ENCODE results near the gene ATXN7L1. TPM values are rescaled to one million over a fixed set of nuclear protein-coding genes. Genes with fewer than 3 reads are reported as not detected.

ATXN7L1 gene
- total RNA-seq, 1 donor from 2014 or later: 16.3 TPM

DNA sequence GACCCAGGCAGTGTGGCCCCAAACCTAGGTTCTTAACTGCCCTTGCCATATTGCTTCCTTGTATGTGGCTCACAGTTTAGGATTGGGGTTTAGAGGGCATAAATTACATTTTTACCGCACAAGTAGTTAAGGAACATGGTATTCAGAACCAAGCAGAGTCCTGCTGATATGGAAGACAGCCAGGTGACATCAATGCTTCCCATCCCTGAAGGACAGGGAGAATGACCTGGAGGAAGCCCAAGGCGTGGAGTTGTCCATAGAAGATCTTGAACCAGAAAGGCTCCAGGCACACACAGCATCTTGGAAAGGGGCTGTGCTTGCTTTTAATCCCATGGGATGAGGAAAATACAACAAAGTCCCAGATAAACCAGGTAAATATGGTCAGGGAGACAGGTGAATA, 48.3 kb downstream of the ATXN7L1 start:
- no peak for DNase-seq (ENCODE audit: low spot score)

DNA sequence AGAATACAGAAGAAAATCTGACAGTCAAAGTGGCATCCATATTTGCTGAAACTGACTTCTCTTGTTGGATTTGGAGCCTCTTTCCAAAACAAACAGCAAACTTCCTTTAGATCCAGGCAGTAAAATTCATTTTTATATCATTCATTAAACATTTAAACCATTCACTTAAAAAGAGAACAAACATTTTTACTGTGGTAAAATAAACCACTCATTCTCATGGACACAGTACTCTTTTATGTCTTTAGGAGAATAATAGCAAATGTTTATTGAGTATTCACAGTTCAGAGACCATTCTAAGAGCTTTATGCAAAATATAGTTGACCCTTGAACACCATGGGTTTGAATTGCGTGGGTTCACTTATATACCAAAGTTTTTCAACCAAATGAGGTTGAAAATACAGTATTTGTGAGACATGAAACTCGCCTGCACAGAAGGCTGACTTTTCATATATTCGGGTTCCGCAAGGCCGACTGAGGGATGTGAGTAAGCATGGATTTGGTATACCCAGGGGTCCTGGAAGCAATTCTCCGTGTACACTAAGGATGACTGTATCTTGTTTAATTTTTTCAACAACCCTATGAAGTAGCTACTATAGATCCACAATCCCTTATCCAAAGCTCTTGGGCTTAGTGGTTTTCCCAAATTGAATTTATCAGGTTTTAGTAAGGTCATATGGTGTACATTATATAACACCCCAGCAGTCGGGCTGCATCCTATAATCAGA, 49.1 kb downstream of the ATXN7L1 start:
- DNase-seq (ENCODE audit: low spot score): no peak

DNA sequence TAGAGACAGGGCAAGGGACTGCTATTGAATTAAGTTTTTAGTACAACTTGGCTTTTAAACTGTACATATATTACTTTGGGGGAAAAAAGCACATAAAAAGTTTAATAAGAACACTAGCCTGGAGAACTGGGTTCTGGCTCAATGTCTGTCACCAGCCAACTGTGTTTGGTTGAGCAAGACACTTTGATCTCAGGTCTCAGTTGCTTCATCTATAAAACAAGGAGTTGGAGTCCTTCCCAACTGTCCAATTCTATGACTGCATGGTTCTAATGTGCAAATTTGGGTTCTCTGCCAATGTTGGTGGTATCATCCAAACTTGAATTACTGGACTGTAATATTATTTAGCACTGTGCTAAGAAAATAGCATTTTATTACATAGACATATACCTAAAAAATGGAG, 50.3 kb downstream of the ATXN7L1 start:
- DNase-seq (ENCODE audit: low spot score): no peak

DNA sequence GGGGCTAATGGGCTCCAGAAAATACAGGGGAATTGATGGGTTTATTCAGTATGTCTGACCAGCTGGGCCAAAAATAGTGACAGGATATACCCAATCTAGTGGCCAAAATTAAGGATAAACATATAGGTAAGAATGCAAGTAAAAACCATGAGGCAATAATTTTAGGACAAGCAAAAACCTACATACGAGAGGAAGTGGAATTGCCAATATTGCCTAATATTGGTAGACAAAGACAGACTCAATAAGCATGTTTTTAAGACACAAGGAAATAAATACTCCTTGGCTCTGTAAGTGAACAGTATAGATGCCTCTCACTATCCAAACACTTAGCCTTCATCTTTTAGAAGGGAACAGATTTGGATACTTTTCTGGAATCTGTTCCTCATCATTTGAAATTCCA, 51.0 kb downstream of the ATXN7L1 start:
- DNase-seq (ENCODE audit: low spot score): no peak

DNA sequence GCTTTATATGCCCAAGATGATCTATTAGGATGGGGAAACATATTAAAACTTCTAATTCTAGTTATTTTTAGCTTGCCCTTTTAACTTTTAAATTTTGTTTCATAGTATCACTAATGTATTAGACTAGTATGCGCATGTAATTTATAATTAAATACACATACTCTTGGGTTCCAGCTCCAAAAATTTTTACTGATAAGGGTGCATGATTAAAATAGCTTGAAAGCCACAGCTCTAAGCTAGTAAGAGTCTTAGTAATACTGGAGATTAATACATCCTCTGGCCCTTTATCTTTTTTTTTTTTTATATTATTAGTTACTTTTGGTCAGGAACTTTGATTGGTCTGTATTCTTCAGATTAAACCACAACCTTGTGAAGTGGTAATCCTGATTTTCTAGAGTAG, 53.6 kb downstream of the ATXN7L1 start:
- DNase-seq (ENCODE audit: low spot score): no peak

DNA sequence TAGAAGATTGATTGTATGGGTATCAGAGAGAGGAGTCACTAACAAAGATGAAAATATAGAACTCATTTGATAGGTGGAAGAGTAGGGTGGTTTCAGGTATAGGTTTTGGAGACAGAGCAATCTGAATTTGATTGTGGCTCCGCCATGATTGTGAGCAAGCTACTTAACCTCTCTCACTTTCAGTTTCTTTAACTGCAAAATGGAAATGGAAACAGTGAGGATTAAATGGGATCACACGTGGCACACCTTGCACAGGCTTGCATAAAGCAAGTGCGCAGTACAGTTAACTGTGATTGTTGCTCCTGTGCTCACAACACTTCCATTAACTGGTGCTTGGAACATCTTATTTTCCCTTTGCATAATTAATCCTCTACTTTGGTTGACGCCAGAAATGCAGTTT, 54.9 kb downstream of the ATXN7L1 start:
- DNase-seq (ENCODE audit: low spot score): no peak

DNA sequence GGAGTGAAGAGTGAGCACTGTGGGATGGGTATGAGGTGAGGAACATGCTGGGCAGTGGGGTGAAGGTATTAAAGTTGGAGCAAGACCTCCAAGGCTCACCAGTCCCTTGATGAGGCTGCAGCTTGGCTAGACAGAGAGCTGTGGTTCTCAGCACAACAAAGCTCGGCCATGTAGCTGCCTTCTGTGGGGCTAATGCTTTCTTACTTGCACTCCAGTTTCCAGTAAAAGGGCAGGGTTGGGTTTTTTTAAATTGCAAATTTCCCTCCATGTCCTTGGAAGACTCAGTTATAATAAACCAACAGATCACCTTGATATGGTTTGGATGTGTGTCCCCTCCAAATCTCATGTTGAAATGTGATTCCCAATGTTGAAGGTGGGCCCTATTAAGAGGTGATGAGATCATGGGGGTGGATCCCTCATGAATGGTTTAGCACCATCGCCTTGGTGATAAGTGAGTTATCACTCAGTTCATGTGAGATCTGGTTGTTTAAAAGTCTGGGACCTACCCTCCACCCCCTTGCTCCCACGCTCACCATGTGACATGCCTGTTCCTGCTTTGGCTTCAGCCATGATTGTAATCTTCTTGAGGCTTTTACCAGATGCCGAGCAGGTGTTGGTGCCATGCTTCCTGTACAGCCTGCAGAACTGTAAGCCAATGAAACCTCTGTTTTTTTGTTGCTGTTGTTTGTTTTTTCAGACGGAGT, 55.9 kb downstream of the ATXN7L1 start:
- DNase-seq (ENCODE audit: low spot score): no peak

DNA sequence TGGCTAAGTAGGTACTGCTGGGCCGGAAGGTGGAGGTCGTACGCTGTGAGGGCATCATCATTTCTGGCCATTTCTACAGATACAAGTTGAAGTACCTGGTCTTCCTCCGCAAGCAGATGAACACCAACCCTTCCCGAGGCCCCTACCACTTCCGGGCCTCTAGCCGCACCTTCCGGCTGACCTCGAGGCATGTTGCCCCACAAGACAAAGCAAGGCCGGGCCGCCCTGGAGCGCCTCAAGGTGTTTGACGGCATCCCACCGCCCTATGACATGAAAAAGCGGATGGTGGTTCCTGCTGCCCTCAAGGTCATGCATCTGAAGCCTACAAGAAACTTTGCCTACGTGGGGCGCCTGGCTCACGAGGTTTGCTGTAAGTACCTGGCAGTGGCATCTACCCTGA, 56.8 kb downstream of the ATXN7L1 start:
- no peak for DNase-seq (ENCODE audit: low spot score)

DNA sequence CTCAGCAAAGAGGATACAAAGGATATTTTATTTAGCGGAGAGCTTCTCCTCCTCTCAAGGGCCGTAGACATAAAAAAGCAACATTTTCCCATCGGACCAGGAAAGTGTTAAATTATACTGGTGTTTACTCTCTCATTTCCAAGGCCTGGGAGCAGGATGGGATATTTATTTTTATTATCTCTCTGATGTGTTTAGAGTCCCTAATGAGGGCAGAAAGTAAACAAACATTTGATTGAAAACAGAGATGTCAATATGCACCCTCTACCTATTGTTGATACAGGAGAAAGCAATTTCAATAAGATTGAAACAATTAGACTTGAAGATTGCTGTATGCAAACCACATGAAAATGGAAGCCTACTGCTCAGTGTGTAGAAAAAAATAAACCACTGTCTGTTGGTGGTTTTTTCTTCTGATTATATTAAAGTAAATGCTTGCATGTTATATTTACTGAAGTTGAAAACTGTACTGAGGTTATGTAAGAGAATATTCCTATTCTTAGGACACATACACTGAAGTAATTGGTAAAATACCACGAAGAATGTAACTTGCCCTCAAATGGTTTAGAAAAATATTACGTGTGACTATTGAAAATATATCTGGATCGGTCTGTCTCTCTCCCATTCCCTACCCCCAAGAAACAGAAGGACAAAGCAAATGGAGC, 59.3 kb downstream of the ATXN7L1 start:
- no peak for DNase-seq (ENCODE audit: low spot score)

DNA sequence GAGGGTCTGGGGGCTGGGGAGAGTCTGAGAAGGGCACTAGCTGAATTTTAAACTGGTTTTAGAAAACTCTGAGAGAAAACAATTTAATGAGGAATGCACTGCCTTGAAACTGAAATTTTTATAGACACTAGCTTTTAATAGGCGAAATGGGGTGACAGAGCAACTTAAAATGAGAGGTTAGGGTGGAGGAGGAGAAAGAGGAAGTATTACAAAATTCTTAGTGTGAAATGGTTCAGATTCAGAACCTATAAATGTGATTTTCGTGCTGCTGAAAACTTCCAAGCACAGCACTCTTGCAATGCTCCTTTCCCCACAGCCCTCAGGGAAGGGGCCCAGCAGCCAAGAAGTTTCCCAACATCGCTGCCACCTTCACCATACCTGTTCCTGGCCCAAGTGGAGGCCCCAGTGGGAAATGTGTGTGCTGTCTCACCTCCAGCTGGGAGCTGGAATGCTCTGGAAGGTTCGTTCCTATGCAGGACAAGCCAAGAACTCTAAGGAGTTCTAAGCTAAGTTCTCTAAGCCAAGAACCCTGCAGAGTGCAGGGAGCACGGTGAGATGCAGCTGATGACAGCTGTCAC, 60.0 kb downstream of the ATXN7L1 start:
- no peak for DNase-seq (ENCODE audit: low spot score)

DNA sequence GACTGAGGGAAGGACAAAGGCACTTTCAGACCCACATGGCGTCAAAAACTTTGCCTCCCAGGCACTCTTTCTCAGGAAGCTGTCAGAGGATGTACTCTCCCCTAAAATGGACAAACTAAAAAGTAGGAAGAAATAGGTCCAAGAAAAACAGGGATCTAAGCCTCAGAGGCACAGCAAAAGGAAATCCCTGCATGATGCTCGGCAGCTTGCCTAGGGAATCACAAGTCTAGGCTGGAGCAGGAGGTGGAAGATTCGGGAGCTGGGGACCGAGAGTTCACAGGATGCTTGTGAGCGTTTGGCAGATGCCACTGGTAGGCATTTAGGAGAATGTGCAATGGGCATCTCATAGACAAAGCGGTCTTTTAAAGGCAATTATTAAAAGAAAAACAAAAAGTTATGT, 60.8 kb downstream of the ATXN7L1 start:
- no peak for DNase-seq (ENCODE audit: low spot score)

DNA sequence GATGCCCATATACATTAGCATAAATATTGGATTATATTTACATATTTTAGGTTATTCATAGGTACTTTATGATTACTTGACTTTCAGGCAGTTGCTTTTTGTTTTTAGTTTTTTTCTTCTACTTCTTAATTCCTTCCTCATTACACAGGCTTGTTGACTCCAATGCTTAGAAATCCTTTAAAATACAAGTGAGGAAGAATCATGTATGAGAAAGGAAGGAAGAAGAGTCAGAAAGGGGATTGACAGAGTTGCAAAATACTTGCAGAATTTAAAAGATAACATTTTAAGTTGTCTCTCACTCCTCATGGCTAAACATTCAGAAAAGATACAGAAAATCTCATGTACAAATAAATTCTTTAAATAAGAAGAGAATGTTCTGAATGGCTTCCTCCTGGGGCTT, 61.9 kb downstream of the ATXN7L1 start:
- no peak for DNase-seq (ENCODE audit: low spot score)

DNA sequence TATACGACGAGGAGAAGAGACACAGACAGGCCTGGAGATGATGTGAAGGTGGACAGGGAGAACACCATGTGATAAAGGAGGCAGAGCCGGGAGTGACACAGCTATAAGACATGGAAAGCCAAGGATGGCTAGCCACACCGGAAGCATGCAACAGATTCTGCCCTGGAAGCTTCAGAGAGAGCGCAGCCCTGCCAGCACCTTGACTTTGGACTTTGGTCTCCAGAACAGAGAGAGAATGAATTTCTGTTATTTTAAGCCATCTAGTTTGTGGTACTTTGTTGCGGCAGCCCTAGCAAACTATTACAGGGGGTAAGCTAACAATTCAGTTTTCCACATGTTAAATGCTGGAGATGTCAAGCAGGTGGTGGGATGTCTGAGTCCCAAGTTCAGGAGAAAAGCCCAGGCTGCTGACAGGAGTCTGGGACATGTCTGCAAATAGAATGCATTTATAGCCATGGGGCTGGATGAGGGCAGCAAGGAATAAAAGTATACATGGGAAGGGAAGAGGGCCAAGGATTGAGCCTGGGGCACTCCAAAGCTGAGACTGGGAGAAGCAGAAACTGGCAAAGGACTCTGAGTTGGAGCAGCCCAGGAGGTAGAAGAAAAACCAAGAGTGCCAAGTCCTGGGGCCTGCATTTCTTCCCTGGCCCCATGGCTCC, 65.1 kb downstream of the ATXN7L1 start:
- DNase-seq (ENCODE audit: low spot score): no peak

DNA sequence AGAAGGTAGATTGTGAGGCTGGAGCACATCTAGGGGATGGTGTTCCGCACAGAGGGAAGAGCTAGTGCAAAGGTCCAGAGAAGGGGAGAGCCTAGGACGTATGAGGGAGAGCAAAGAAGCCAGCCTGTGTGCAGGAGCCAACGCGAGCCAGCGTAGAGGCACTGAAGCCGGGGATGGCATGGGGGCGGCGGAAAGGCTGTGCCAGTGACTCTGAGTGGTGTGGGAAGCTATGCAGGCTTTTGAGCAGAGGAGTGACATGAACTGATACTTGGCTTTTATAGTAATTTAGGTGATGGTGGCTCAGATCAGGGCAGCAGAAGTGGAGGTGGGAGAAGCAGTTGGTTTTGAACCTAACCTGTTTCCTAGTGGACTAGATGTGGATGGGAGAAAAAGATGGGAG, 65.8 kb downstream of the ATXN7L1 start:
- DNase-seq (ENCODE audit: low spot score): no peak

DNA sequence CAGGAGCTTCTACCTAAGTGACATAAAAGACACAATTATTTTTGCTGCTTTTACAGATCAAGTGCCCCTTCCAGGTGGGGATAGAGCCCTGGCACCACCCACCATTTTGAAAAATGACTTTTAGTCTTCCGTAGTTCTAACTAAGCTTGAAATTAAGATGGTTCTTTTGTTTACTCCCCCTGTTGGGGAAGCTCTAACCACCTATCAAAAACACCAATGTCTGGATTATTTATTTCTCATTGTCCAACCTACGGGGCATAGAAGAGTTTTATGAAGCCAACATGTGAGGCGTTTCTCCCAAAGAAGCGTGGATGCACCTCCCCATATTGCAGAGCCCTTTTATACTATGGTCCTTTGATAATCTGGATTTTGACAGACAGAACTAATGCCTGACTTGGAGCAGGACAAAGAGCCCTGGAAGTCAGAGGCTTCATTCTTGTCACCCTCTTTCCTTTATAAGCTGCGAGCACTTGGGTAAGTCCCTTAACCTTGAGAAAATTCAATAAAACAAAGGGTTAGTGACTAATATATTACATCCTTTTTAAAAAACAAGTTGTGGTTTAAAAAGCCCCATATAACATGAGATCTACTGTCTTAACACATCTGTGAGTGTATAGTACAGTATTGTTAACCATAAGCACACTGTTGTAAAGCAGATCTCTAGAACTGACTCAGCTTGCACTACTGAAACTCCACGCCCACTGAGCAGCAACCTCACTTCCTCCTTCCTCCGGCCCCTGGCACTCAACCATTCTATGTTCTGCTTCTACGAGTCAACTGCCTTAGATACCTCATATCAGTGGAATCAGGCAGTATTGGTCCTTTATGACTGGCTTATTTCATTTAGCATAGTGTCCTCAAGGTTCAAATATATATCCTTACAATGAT, 67.5 kb downstream of the ATXN7L1 start:
- no peak for DNase-seq (ENCODE audit: low spot score)

DNA sequence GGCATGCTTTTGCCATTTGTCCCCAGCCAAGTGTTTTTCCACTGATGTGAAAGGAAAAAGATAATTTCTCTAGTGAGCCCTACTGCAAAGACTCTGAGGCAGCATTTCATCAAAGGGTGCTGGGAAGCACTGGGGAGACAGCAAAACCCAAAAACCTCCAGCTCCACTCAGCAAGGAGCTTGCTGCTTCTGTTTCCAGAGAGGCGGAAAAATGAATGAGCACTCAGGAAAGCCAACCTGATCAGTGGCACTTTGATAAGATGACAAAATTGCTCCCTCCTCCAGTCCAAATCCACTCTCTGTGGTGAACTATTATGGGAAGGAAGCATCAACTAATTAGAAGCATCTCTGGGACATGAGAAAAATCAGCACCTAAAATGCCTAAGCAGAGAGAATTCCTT, 68.2 kb downstream of the ATXN7L1 start:
- DNase-seq (ENCODE audit: low spot score): no peak

DNA sequence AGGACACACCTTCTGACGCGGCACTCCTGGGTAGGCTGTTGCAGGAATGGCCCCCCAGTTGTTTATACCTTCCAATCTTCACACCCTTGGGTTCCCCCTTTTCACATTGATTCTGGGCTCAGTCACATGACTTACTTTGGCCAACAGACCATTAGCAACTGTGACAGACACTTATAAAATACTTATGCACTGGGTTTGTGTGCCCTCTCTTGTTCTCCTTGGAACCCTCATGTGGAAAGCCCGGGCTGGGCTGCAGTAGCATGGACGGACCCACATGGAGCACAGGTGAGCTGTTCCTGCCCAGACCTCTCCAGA, 69.0 kb downstream of the ATXN7L1 start:
- DNase-seq (ENCODE audit: low spot score): no peak

DNA sequence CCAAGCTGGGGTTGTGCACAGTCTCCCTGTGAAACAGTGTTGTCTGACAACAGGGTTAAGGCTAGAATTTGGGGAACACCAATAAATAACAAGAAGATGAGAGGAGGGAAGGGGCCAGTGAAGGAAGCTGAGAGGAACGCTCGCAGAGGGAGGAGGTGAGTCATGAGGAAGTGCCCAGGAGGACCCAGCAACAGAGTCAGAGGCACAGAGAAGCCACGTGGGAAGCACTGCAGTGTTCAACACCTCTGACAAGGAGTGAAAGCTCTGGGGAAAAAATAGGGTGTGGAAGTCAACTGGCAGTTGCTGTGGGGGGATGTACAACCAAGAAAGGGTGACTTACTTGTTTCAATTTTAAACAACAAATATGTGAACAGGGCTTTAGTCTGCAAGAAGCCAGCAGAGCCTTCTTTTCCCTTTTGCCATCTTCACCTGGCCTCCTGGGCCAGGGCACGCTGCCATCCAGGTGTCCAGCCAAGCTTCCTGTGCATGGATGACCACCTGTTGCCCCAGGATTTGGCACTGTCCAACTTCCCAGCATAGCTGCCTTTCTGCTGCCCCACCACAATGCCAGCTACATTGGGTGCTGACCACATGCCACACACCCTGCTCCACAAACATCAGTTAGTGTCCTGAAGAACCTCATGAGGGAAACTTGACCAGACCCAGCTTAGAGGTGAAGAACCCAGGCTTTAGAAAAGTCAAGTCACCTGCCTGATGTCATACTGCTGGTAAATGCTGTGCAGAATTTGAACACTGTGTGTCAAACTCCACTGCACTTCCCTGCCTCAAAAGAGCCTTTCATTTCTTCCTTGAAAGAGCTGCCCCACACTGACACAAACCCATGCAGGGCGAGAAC, 69.6 kb downstream of the ATXN7L1 start:
- peak; percentile 43 for DNase-seq (ENCODE audit: low spot score)

DNA sequence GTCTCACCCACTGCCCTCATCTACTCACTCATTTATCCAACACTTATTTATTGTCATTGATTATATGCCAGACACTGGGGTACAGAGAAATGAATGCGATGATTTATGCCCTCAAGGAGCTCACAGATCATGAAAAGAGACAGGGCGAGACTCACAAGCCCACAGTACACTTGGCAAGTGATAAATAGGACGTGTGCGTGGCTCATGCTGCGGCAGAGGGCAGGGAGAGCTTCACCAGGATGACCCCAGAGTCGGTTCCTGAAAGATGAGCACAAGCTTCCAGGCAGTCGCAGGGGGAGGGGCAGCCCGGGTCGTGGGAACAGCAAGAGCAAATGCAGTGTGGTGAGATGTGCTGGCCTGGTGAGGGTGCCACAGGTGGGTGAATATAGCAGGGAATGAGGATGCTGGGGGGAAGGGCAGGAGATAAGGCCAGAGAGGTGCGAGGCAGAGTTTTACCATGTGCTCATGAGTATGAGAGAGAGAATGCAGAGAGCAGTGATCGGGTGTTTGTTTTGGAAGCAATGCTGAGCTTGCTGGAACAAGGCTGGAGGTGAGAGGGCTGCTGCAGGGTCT, 70.9 kb downstream of the ATXN7L1 start:
- no peak for DNase-seq (ENCODE audit: low spot score)

DNA sequence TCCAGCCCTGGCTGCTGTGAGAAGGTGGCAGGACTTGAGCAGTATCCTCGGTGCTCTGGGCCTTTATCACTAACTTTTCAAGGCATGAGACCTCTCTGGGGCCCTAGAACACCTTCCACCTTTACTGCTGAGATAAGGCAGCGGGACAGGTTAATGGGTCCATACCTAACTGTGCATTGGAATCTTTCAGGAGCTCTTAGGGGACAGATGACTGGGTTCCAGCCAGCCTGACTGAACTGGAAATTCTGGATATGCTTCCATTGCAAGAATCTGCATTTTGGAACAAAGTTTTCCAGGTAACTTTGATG, 73.0 kb downstream of the ATXN7L1 start:
- DNase-seq (ENCODE audit: low spot score): no peak
